Measurements from ENCODE around the gene RAB3C.

GRCh38 chr5:58871648-58872242 lies 288.9 kb downstream of the RAB3C start:
- TF ChIP-seq CTCF (IDR thresholded peaks at IDR 0.05; ENCODE audit: low read length) (peak; percentile 45), EZH2 (optimal IDR thresholded peaks at IDR 0.05; ENCODE audit: low read depth, low read length) (no peak), EZH2phosphoT487 (IDR thresholded peaks at IDR 0.05; ENCODE audit: low read length) (no peak)
